Nephron (organoid): ENCODE data around the gene CYB561D2.

Source experiments
- H3K27ac Mint-ChIP-seq, 3 experiments: 2 replicates each; pipeline ENCODE4 v1.8.0; 2020; ENCODE audit warnings: mixed read lengths in 3 of 3, mild to moderate bottlenecking in 2 of 3, moderate library complexity in 1 of 3
- H3K27me3 Mint-ChIP-seq: 2 replicates; pipeline ENCODE4 v1.8.0; 2021; ENCODE audit warnings: low read depth, mild to moderate bottlenecking, moderate library complexity, mixed read lengths
- H3K36me3 Mint-ChIP-seq: 2 replicates; pipeline ENCODE4 v1.8.0; 2020; ENCODE audit warnings: low read depth, mixed read lengths
- H3K4me1 Mint-ChIP-seq: 2 replicates; pipeline ENCODE4 v1.8.0; 2020; ENCODE audit warnings: mixed read lengths
- H3K4me3 Mint-ChIP-seq, 3 experiments: 2 replicates each; pipeline ENCODE4 v1.8.0; 2020; ENCODE audit warnings: mild to moderate bottlenecking in 3 of 3, mixed read lengths in 3 of 3, moderate library complexity in 2 of 3
- H3K9me3 Mint-ChIP-seq: 2 replicates; pipeline ENCODE4 v1.8.0; 2020; ENCODE audit warnings: mixed read lengths
- CTCF ChIP-seq, 3 experiments: fragments of 200-600 bp; sonication (generic); IDR thresholded peaks; one replicate each; pipeline ENCODE4 v1.5.0; 2021; ENCODE audit warnings: antibody characterized with exemption in 3 of 3; ENCODE audit not compliant: unreplicated experiment in 3 of 3

The CYB561D2 gene

GRCh38 chr3:50319181-50319893 is 31.3 kb upstream of the CYB561D2 start:
- Mint-ChIP-seq H3K36me3 (peaks cover 43% of the 10 kb centered on the region), H3K9me3 (no peaks in the 10 kb centered on the region), H3K27ac (peak overlapping the region; percentile 82 to 99 (median 99)), H3K27me3 (no peaks in the 10 kb centered on the region), H3K4me1 (peaks cover 33% of the 10 kb centered on the region), H3K4me3 (peak overlapping the region; percentile 93 to 99 (median 99))
- TF ChIP-seq CTCF (IDR thresholded peaks at IDR 0.05; ENCODE audit: unreplicated experiment in 3 of 3), result no peak

DNA sequence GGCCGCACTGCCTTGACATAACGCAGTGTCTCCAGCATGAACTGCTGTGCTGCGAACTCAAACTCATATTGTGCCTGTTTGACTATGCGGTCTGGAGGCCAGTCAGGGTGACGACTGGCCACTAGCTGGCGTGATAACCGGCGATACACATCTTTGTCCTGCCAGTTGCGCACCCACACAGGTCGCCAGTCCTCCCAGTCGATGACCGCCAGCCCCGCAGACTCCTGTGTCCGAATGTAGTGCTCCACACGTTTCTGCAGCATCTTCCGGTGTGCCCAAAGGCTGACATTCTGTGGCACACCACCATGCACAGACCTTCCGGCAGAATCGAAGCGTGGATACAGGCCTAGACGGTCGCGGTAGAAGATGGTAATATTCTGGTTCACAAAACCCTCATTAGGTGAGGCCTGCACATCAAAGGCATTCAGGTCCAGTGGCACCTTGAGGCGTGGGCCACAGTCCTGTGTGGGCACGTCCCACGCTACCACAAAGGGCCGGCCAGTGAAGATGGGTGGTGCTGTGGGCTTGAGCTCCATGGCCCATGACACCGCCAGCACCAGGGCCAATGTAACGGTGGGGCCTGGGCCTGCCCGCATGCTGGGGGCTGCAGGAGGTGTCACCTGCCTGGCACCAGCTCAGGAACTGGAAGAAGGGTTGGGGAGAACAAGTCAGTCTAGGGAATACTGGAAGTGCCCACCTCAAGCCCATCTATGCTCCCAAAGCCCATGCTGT is 30.6 kb upstream of the CYB561D2 start:
- no peaks in the 10 kb centered on the region for H3K27me3 Mint-ChIP-seq
- no peak for TF ChIP-seq CTCF (IDR thresholded peaks at IDR 0.05; ENCODE audit: unreplicated experiment in 3 of 3)
- no peaks in the 10 kb centered on the region for H3K9me3 Mint-ChIP-seq
- H3K4me1 Mint-ChIP-seq, result peaks cover 41% of the 10 kb centered on the region
- peaks cover 41% of the 10 kb centered on the region for H3K36me3 Mint-ChIP-seq
- peak overlapping the region; percentile 99 for H3K27ac Mint-ChIP-seq
- H3K4me3 Mint-ChIP-seq, result peak overlapping the region; percentile 93 to 99 (median 99)

DNA sequence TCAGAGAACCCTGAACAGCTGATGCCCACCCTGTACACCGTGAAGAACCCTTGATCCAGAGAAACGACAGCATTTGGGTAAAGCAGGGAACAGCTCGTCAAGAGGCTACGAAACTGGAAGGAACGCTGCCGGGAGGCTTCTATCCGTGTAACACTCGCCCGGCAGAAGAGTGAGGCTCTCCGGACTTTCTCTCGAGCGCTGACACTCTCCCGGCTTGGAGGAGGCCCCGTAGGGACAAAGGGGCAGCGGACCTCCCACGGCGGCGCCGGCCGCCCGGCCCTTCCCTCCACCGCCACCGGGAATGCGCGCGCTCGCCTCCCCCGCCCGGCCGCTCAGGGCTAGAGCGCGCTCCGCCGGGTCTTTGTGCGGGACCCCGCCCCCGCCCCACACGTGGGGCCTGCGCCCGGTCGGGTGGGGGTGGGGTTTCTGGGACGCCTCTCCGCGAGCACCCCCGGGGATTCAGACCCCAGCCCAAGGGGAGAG is 29.8 kb upstream of the CYB561D2 start:
- Mint-ChIP-seq H3K4me3 (peak overlapping the region; percentile 93 to 99 (median 99)), H3K4me1 (peaks cover 41% of the 10 kb centered on the region), H3K36me3 (peaks cover 36% of the 10 kb centered on the region), H3K27ac (peak overlapping the region; percentile 99), H3K27me3 (no peaks in the 10 kb centered on the region), H3K9me3 (no peaks in the 10 kb centered on the region)
- TF ChIP-seq CTCF (IDR thresholded peaks at IDR 0.05; ENCODE audit: unreplicated experiment in 3 of 3), result no peak

DNA sequence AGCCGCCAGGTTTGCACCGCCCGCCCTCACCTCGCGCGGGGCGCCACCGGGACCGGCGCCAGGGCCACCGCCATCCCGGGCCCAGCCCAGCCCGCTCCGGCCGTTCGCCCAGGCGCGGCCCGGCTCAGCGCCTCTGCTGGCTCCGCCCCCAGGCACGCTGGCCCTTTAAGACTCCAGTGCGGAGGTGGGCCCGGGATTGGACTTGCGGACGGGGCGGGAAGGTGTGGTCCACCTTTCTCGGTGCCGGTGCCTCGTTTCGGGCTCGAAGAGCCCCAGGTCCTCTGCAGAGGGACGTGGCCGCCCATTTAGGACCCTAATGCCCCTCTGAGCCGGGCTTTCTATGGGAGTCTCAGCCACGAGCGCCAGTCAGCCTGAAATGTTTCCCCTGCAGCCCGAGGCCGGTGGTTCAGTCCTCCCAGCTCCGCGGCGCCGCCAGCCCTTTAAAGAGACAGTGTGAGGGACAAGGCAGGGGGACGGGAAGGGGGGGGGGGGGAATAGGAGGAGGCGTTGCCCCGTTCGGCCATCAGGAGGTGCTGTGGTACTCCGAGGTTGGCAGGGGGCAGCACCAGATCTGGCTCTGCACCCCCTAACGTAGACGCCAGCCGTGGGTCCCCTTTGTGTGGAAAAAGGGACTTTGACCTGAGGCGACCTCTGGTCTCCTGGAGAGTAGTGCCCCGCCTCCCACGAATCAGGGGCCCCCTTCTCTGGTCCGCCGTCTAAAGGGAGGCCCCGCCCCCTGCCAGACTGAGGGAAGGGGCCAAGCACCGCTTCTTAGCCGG is 29.1 kb upstream of the CYB561D2 start:
- Mint-ChIP-seq H3K9me3 (no peaks in the 10 kb centered on the region), H3K27me3 (no peaks in the 10 kb centered on the region), H3K36me3 (peaks cover 30% of the 10 kb centered on the region), H3K4me1 (peaks cover 41% of the 10 kb centered on the region), H3K4me3 (peak overlapping the region; percentile 86 to 92 (median 88)), H3K27ac (peak overlapping the region; percentile 99 to 100 (median 99))
- peak; percentile 65 to 73 (median 71) for TF ChIP-seq CTCF (IDR thresholded peaks at IDR 0.05; ENCODE audit: unreplicated experiment in 3 of 3)

- Mint-ChIP-seq H3K4me3 (peak overlapping the region; percentile 86 to 92 (median 88)), H3K36me3 (peaks cover 25% of the 10 kb centered on the region), H3K27ac (peak overlapping the region; percentile 99 to 100 (median 99)), H3K4me1 (peaks cover 41% of the 10 kb centered on the region), H3K9me3 (no peaks in the 10 kb centered on the region), H3K27me3 (no peaks in the 10 kb centered on the region)
- no peak for TF ChIP-seq CTCF (IDR thresholded peaks at IDR 0.05; ENCODE audit: unreplicated experiment in 3 of 3)
These were observed 28.6 kb upstream of the CYB561D2 start for GRCh38 chr3:50322115-50322385.
